ENCODE results near the gene GPR89A. TPM values are rescaled to one million over a fixed set of nuclear protein-coding genes. Genes with fewer than 3 reads are reported as not detected.

The GPR89A gene
- total RNA-seq, 1 experiment from 2014 or later, result 19.5 TPM

DNA sequence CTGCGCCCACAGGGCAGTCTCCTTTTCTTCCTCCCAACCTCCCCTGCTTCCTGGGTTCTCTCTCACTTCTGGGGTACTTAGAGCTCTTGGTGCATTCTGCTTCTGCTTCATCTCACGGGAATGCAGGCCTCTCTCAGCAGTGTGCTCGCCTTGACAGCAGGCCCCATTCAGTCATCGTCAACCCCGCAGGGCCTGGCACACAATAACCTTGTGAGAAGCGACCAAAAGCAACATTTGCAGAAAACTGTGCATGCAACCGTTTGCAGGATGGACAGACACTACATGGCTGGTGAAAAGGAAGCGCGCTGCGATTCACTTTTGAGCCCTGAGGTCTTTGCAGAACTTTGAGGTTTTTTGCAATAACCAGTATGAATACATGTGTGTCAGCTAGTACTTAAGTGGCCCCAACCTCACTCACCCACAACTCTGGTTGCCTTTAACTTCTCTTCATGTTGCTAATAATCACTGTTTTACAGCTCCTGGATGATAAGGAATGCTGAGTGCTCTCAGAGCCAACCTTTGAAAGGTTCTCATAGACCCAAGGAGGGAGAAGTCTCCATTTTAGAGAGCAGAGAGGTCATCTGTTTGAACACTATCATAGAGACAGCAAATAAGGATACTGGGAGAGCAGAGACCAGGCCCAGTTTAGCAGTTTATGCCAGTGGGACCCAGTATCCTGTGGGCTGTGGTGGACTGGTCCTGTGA, 109.0 kb downstream of the GPR89A start:
- BruUV-seq (replicated peaks), result no TSS peak
- Histone ChIP-seq H3K4me1 (ENCODE audit: control insufficient read depth in 1 of 2, insufficient read depth in 2 of 2, low read length in 2 of 2) (peaks cover 8 to 19% of the 10 kb centered on the region in 2 experiments), H3K36me3 (ENCODE audit: control insufficient read depth in 1 of 2, insufficient read depth in 2 of 2, low read length in 2 of 2) (no peaks in the 10 kb centered on the region), H3K4me3 (replicated peaks in 1 of 2; ENCODE audit: low read depth in 1 of 2, low read length in 2 of 2) (no peak overlapping the region), H2AFZ (ENCODE audit: low read depth, low read length, poor library complexity, severe bottlenecking) (no peak overlapping the region), H3K9me3 (ENCODE audit: control insufficient read depth in 1 of 2, insufficient read depth in 1 of 2, low read depth in 1 of 2, low read length in 2 of 2) (no peaks in the 10 kb centered on the region), H3K4me2 (ENCODE audit: low read length) (no peak overlapping the region), H3K9ac (ENCODE audit: low read length) (no peak overlapping the region), H4K20me1 (ENCODE audit: insufficient read depth) (no peaks in the 10 kb centered on the region), H3K79me2 (ENCODE audit: insufficient read depth, low read length) (no peaks in the 10 kb centered on the region), H3K27ac (ENCODE audit: low read depth, low read length) (no peak overlapping the region), H3K27me3 (ENCODE audit: insufficient read depth, low read length) (no peaks in the 10 kb centered on the region), H3K9me2 (ENCODE audit: insufficient read depth) (no peaks in the 10 kb centered on the region)
- ChIA-PET RAD21 (ENCODE audit: low non-redundant PET in 1 of 2, low total read pairs in 2 of 2, uncharacterized antibody in 2 of 2, unreplicated experiment in 2 of 2) (no interaction called here), POLR2A (no interaction called here), CTCF (no interaction called here)
- DNase-seq (ENCODE audit: low read depth, low spot score) (no peak), ATAC-seq (no peak)
- no peak for TF ChIP-seq CBX3 (IDR thresholded peaks at IDR 0.05; ENCODE audit: low read depth)
- TF ChIP-seq ZBTB33 (IDR thresholded peaks at IDR 0.05; ENCODE audit: extremely low read depth, insufficient replicate concordance, low read length), result no peak
- intact Hi-C loops (cut with micrococcal nuclease), result no loop called here

DNA sequence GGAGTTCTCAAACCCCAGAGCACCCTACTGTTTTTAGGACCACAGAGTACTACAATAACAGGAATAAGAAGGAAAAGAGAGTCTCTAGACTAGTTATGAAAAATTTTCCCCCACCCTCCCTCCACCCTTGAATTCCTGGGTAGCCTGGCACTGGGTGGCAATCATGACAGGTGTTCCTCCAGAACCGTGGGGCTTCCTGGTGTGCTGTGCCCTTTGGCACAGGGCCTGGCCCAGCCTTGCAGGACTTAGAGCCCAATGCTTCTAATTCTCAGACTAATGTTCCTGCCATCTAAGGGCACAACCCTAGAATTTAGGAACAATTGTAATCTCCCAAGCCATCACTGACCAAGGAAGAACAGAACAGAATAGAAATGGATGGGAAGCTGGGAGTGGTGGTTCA, 110.0 kb downstream of the GPR89A start:
- Histone ChIP-seq H3K9me2 (ENCODE audit: insufficient read depth) (no peaks in the 10 kb centered on the region), H3K9me3 (ENCODE audit: control insufficient read depth in 1 of 2, insufficient read depth in 1 of 2, low read depth in 1 of 2, low read length in 2 of 2) (no peaks in the 10 kb centered on the region), H3K79me2 (ENCODE audit: insufficient read depth, low read length) (no peaks in the 10 kb centered on the region), H2AFZ (ENCODE audit: low read depth, low read length, poor library complexity, severe bottlenecking) (no peak overlapping the region), H3K36me3 (ENCODE audit: control insufficient read depth in 1 of 2, insufficient read depth in 2 of 2, low read length in 2 of 2) (no peaks in the 10 kb centered on the region), H3K4me2 (ENCODE audit: low read length) (no peak overlapping the region), H3K27me3 (ENCODE audit: insufficient read depth, low read length) (no peaks in the 10 kb centered on the region), H3K4me1 (ENCODE audit: control insufficient read depth in 1 of 2, insufficient read depth in 2 of 2, low read length in 2 of 2) (peaks cover 8 to 19% of the 10 kb centered on the region in 2 experiments), H3K9ac (ENCODE audit: low read length) (no peak overlapping the region), H3K4me3 (replicated peaks in 1 of 2; ENCODE audit: low read depth in 1 of 2, low read length in 2 of 2) (no peak overlapping the region), H4K20me1 (ENCODE audit: insufficient read depth) (no peaks in the 10 kb centered on the region), H3K27ac (ENCODE audit: low read depth, low read length) (no peak overlapping the region)
- intact Hi-C loops (cut with micrococcal nuclease), result no loop called here
- ATAC-seq, result no peak
- no TSS peak for BruUV-seq (replicated peaks)
- POLR2A ChIA-PET, result no interaction called here
- no peak for DNase-seq (ENCODE audit: low read depth, low spot score)
- CTCF ChIA-PET, result no interaction called here
- RAD21 ChIA-PET (ENCODE audit: low non-redundant PET in 1 of 2, low total read pairs in 2 of 2, uncharacterized antibody in 2 of 2, unreplicated experiment in 2 of 2), result no interaction called here
- TF ChIP-seq CBX3 (IDR thresholded peaks at IDR 0.05; ENCODE audit: low read depth) (no peak), RAD21 (IDR thresholded peaks at IDR 0.05; ENCODE audit: low read depth) (no peak), CTCF (IDR thresholded peaks at IDR 0.05 in 2 of 3, conservative IDR thresholded peaks at IDR 0.05 in 1 of 3; ENCODE audit: borderline replicate concordance in 1 of 3, insufficient read depth in 1 of 3, low read depth in 2 of 3, low read length in 2 of 3) (no peak), ZBTB33 (IDR thresholded peaks at IDR 0.05; ENCODE audit: extremely low read depth, insufficient replicate concordance, low read length) (no peak), SP1 (IDR thresholded peaks at IDR 0.05; ENCODE audit: low read depth) (no peak), ZNF274 (IDR thresholded peaks at IDR 0.05; ENCODE audit: low read depth, low read length) (no peak), CEBPB (IDR thresholded peaks at IDR 0.05; ENCODE audit: low read depth) (no peak), FOSL1 (IDR thresholded peaks at IDR 0.05; ENCODE audit: low read depth) (no peak), YY1 (IDR thresholded peaks at IDR 0.05; ENCODE audit: extremely low read depth, insufficient replicate concordance, low read depth, low read length) (no peak), ZFX (IDR thresholded peaks at IDR 0.05) (no peak), JUND (IDR thresholded peaks at IDR 0.05) (no peak), TCF7L2 (IDR thresholded peaks at IDR 0.05; ENCODE audit: borderline replicate concordance, extremely low read depth, insufficient read depth, insufficient read length) (no peak)
- TF ChIP-seq, protein P1, sequence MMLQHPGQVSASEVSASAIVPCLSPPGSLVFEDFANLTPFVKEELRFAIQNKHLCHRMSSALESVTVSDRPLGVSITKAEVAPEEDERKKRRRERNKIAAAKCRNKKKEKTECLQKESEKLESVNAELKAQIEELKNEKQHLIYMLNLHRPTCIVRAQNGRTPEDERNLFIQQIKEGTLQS (IDR thresholded peaks at IDR 0.05), result no peak
